EL (cell line): ENCODE data around the gene PIGR.

ENCODE experiments used
- DNase-seq: peaks from one replicate; pipeline ENCODE4 v3.0.0-alpha.2; 2016

PIGR gene

GRCh38 chr1:206909161-206909882 lies 36.9 kb downstream of the PIGR start:
- peak; percentile 17 for DNase-seq

- DNase-seq, result peak; percentile 16
Measured at GRCh38 chr1:206908038-206908437, 38.2 kb downstream of the PIGR start.

GRCh38 chr1:206907304-206907991 lies 38.8 kb downstream of the PIGR start:
- DNase-seq, result no peak

- peak; percentile 98 for DNase-seq
Measured at GRCh38 chr1:206905295-206906164, 40.7 kb downstream of the PIGR start.

- no peak for DNase-seq
Measured at GRCh38 chr1:206904423-206905142, 41.7 kb downstream of the PIGR start.

- no peak for DNase-seq
Measured at GRCh38 chr1:206903687-206904086, 42.6 kb downstream of the PIGR start.

GRCh38 chr1:206902702-206903101 lies 43.6 kb downstream of the PIGR start:
- DNase-seq, result no peak

GRCh38 chr1:206901944-206902343 lies 44.3 kb downstream of the PIGR start:
- no peak for DNase-seq

- DNase-seq, result no peak
Measured at GRCh38 chr1:206900149-206900548, 46.1 kb downstream of the PIGR start.

GRCh38 chr1:206899717-206900116 lies 46.5 kb downstream of the PIGR start:
- DNase-seq, result no peak

GRCh38 chr1:206898915-206899431 lies 47.3 kb downstream of the PIGR start:
- no peak for DNase-seq

GRCh38 chr1:206898089-206898914 lies 48.0 kb downstream of the PIGR start:
- peak; percentile 65 for DNase-seq

- DNase-seq, result no peak
Measured at GRCh38 chr1:206897175-206897574, 49.1 kb downstream of the PIGR start, which contains the start of gene IL24. TSS of gene IL24 (plus strand) at chr1:206897443. CDS start at chr1:206897833, 390 bp downstream.

GRCh38 chr1:206896261-206896660 lies 50.0 kb downstream of the PIGR start:
- DNase-seq, result no peak

- DNase-seq, result peak; percentile 37
Measured at GRCh38 chr1:206895837-206896242, 50.4 kb downstream of the PIGR start.

- no peak for DNase-seq
Measured at GRCh38 chr1:206895325-206895724, 50.9 kb downstream of the PIGR start.

GRCh38 chr1:206893380-206893779 lies 52.9 kb downstream of the PIGR start:
- DNase-seq, result no peak

- peak; percentile 45 for DNase-seq
Measured at GRCh38 chr1:206892351-206892984, 53.8 kb downstream of the PIGR start.

- DNase-seq, result no peak
Measured at GRCh38 chr1:206891412-206891811, 54.9 kb downstream of the PIGR start.

- peak; percentile 58 for DNase-seq
Measured at GRCh38 chr1:206890125-206891060, 55.9 kb downstream of the PIGR start.
